HG03520 (cell line): ENCODE results near the gene SMARCA2.

ENCODE experiments used
- ATAC-seq: cut with Tn5 transposase; IDR thresholded peaks from one replicate; pipeline ENCODE4 v1.9.1; 2021; ENCODE audit warnings: mild to moderate bottlenecking, moderate library complexity; ENCODE audit not compliant: unreplicated experiment

The SMARCA2 gene

DNA sequence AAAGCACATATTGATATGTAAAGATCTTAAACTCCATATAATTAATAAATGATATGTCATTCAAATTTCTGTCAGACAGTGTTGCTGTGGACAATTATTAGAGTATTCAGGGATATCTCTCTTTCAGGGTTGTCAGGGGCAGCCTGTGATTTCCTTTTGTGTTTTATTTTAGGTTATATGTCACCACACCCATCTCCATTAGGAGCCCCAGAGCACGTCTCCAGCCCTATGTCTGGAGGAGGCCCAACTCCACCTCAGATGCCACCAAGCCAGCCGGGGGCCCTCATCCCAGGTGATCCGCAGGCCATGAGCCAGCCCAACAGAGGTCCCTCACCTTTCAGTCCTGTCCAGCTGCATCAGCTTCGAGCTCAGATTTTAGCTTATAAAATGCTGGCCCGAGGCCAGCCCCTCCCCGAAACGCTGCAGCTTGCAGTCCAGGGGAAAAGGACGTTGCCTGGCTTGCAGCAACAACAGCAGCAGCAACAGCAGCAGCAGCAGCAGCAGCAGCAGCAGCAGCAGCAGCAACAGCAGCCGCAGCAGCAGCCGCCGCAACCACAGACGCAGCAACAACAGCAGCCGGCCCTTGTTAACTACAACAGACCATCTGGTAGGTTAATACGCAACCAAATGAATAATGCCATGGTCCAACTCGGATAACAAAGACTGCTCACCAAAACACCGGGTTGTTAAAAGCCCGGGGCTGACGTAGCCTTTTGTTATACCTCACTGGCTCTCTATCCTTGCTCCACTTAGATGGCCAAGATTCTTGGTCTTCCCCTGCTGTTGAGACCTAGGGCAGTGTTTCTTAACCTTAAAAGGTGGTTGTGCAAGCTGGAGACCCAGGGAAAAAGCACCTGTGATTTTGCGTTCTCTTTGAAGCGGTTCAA lies 24.4 kb downstream of the SMARCA2 start:
- no peak for ATAC-seq

DNA sequence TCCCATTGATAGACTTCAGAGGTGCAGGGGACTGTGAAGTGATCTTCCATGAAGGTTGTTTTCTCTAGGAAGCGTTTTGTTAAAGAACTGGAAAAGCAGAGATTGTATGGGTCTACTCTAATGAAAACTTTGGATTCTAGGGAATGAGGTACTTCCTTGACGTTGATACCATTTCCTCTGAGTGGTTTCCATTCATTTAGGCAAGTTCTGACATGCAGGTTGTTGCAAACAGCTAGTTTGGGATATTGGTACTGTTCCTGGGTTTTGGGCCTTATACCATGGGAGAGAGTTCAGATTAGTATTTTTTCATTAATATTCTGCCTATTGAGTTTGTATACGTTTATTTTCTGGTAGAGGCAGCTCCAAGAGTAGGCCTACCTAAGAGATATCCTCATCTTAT lies 25.7 kb downstream of the SMARCA2 start:
- ATAC-seq = no peak

DNA sequence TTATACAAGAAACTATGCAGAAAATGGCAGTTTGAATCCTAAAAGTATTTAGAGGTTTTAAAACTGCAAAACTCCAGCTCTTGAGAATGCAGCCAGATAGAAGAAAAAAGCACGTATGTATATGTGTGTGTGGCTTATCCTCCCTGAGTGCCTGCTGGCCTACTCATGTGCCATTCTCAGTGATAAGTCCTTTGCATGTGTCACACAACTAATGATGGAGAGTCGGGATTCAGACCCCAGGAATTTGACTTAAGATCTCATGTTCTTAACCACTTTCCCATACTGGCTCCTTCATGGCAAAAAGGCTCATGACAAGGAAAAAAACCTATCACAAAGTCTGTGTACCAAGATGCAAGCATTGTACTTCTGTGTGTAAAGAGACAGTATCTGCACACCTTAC lies 26.6 kb downstream of the SMARCA2 start:
- ATAC-seq = no peak

DNA sequence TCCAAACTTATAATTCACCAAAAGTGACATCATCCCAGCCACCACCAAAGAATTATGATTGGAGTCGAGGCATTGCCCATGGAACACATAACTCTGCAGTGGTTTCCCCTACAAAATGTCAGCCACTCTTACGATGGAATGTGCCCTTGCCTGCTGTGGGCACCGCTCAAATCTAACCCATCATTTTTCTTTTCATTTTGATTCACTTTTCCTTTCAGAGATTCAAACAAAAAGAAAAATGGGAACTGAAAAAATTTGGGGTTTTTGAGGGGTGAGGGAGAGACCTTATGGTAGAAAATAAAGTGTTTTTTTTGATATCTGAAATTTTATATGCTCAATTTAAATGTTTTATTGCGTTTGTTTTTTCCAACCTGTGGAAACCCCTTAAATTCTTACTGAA lies 28.1 kb downstream of the SMARCA2 start:
- ATAC-seq = peak; percentile 18

DNA sequence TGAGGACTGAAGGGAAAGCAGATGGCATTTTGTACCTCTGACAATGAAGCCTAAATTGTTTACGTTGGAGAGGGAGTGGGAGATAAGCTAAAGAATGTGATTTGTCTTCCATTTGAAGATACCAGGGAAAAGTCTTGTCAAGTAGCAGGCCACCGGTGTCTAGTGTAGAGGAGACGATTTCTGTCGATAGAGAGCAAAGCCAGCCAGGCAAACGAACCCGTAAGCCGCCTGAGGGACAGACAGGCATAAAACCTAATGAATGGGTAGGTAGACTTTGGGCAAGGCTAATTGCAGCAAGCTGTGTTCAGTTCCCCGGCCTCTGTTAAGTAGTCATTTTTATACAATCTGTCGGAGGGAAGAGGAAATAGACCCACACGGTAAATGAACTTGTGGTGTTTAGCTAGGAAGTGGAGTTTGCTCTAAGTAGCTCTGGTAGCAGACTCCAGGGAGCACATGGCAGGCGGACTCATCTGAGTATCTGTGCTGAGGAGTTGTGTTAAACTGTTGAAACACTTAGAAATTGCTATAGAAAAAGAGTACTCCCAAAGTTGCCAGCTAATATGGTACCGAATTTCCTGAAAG lies 28.8 kb downstream of the SMARCA2 start:
- ATAC-seq = peak; percentile 53

DNA sequence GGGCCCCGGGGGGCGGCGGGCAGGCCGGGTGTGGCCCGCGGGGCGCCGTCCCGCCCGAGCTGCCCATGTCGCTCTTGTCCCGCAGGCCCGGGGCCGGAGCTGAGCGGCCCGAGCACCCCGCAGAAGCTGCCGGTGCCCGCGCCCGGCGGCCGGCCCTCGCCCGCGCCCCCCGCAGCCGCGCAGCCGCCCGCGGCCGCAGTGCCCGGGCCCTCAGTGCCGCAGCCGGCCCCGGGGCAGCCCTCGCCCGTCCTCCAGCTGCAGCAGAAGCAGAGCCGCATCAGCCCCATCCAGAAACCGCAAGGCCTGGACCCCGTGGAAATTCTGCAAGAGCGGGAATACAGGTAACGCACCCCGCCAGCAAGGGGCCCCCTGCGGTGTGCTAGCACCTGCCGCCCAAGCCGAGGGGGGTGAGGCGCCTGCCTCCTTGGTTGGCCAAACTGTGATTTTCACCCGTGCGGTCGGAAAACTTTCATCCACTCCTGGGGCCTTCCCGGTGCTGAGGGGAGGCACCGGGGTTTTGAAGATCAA lies 32.1 kb downstream of the SMARCA2 start:
- no peak for ATAC-seq

DNA sequence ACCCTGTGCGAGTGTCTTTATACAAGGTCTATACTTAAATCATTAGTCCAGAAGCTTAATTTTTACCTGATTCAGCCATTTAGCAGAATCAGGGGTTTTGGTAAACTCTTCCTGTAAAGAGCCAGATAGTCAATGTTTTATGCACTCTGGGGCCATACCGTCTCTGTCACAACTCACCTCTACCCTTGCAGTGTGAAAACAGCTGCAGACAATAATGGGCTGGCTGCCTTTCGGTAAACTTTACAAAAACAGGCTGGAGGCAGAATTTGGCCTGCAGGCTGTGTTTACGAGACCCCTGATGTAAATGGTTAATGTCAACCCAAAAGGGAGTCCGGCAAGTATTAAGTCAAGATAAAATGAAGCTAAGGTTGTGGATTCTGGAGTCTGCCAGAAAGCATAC lies 32.8 kb downstream of the SMARCA2 start:
- ATAC-seq = no peak

DNA sequence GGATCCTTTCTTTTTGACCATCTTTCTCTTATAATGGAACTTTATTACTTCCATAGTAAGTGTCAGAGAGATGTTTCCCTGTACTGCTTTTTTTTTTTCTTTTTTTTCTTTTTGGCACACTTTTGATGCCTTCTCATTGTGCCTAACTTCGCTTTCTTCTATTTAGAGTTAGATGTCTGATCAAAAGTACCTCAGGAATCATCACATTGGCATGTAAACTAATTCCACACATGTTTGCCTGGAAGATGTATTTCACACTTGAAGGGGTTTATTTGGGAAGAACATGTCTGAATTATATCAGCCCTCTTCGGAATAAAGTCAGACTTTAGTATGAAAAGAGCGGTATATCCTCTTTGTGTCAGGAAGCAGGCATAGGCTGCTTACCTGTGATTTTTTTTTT lies 35.1 kb downstream of the SMARCA2 start:
- no peak for ATAC-seq

DNA sequence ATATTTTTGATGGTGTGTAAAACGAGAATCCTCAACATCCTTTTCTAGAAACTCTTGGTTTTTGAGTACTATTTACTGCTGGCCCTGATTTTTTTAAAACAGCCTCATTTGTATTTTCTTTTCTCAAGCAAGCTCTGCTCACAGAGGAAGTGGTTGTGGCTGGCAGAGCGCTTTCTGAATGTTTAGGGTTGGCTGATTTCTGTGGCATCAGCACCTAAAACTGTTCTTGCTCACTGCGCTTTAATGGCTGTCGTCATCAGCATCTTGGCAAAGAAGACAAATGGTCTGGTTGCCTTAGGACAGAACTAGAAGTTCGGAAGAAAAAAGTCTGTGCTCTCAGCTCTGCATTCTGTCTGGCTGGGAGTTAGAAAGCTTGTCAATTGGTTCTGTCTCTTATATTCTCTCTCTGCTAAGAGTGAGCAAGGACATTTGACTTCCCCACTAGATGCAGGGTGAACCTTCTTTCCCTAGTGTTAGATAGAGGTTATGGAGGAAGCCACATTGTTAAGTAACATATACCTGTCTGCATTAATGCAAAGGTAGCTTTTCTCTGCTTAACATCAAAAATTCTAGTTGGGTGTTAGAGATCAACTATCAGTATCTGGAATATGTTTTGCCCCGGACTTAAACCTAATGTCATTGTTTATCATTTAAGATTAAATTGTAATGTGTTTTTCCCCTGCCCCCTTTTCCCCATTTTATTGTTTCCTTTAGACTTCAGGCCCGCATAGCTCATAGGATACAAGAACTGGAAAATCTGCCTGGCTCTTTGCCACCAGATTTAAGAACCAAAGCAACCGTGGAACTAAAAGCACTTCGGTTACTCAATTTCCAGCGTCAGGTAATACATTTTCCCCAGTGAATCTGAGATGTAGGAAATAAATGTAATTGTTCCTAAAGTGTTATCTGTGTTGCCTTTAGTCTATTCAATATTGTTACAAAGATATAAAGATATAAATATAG lies 39.0 kb downstream of the SMARCA2 start:
- ATAC-seq = peak; percentile 94

DNA sequence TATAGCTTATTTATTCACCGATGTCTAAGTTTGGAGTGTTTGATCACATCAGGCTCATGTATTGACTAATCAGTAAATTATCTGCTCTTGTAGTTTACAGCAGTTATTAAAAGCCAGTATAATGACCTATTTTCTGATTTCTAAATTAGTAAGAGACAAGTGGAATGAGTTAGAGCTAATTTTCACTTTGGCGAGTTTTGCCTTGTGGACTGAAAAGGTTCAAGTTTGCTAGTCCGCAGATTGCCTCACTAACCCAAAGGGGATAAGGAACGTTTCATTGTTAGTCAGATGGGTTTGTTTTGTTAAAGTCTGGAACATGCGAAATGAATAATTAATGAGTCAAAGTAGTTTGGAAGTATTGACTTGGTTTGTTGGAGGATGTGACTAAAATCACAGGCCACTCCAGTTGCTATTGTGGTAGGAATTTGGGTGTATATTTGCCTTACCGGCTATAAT lies 40.1 kb downstream of the SMARCA2 start:
- ATAC-seq = no peak

DNA sequence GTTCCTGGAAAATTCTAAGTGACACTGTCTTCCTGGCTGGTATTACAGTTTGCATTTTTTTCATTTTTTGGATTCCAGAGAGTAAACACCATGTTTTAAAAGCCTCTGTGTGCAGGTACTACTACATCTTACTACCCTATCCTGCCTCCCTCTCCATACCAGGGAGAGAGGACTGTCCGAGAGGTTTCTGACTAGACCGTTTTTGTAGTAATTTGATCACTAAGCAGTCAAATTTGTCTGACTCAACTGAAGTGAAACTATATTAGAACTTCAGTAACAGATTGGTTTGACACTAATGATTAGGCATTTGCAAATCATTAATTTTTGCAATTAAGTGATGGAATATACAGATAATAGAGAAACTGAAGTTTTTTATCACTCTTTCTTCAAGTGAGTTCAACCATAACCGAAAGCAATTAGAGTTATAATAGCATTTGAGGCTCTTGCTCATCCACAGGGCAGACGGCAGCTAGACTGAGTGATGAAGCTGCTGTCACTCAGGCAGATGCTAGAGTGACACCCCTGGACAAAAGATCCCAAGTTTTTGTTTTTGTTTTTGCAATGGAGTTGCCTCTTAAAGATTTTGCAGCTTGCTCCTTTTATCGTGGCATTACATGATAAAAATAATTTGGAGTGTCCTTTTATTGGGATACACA lies 44.3 kb downstream of the SMARCA2 start:
- ATAC-seq = no peak

DNA sequence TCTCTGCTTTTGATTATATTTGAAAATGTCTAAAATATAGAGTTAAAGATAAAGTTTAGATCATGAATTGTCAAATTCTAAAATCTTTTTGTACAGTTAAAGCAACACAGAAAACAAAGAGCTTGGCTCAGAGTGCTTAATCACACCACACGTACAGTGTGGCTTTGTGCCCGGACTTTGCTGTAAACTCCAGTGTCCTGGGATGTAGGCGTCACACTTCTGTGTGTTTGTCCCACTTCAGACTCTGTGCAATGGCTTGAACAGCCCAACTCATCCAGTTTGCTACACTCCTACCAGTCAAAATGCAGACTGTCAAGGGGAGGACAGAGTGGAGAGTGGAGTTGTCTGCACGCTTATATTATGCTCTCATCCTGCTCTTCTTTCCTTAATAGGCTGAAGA lies 45.3 kb downstream of the SMARCA2 start:
- ATAC-seq = no peak

DNA sequence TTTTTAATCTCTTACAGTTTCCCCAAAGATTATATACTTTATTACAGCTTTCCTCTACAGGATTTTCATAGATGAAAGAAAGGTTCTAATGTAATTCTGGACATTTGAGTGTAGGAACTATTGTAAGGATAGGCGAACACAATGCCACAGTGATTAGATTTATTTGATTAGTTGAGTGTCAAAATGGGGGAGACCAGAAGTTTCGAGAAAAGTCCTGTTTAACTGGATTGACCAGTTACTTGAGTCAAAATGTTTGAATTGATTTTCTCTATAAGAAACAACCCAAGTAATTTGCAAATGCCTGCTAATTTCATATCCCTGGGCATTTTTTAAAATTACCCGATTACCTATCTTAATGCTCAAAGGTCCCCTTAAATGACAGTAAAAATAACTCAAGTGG lies 50.6 kb downstream of the SMARCA2 start:
- ATAC-seq = no peak

DNA sequence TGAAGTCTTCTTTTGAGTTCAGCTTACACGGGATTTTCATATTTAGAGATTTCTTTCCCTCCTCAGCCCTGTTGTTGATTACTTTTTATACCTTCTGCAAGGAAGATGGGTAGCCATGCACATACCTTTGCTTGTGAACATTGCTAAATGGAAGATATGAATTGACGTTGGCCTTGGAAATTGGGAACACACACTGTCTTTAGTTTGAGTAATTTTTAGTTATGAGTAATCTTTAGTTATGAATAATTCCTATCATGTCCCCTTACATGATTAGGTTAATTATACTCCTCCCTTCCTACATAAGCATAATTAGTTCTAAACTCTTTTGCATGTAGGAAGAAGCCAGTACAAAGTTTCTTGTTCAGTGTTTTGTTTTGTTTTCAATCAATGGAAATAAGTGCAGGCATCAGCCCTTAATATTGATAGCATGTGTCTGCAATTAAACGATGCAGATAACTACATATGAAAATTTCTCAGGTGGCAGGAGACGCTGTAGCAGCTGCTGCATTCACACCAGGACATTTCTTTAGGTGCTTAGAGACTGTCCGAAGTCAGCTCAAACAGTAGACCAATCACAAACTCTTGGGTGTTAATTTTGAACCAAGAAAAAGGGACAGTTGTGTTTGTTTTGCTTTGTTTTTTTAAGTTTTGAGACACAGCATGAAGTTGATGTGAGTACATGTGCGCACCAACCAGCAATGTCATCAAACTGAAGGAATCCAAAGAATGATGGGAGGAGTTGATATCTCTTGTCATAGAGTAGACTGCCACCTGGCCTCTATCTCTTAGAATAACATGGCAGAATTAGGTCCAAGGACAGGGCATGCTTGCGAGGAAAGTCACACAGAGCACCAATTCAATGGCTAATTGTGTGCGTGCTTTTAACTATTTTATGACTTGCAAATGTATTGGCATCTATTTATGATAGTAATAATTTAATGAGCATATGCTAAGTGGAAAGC lies 51.4 kb downstream of the SMARCA2 start:
- ATAC-seq = no peak

DNA sequence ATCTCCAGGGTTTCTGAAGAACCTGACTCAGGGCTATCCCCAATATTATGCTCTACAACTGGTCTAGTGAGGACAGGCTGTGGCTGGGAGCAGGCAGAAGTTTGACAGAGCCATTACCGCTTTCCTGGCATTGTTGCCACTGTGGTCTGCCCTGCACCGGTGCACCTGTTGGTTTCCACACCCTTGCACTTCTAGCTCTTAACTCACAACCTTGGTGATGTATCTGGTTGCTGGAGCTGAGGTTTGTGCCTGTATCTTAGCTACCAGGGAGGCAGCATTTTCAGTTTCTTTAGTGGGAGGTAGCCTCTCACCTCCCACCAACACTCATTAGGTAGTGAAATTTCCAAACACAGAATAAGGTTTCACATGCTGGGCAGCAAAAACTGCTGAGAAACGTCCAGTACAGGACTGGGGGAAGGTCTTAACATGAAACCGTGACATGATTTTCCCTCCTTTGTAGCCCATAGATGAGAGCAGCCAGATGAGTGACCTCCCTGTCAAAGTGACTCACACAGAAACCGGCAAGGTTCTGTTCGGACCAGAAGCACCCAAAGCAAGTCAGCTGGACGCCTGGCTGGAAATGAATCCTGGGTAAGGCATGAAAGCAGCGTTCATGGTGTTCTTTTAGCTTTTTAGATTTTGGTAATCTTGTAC lies 57.7 kb downstream of the SMARCA2 start:
- peak; percentile 94 for ATAC-seq

DNA sequence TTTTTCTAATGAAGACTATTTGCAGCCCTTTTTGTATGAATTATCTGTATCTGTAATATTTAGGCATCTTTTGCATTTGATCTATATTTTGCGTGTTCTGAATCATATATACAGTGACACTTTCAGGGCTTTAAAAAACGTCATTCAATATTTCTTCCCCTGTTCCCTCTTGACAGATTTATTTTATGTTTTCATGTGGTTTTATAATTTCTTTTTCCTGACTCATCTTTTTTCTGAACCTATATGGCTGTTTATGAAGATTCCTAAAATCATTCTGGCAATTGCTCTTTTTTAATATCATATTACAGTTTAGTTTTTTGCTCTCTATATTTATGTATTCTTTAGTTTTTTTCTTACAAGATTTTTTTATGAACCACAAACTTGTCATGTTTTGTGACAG lies 67.6 kb downstream of the SMARCA2 start:
- ATAC-seq = no peak

DNA sequence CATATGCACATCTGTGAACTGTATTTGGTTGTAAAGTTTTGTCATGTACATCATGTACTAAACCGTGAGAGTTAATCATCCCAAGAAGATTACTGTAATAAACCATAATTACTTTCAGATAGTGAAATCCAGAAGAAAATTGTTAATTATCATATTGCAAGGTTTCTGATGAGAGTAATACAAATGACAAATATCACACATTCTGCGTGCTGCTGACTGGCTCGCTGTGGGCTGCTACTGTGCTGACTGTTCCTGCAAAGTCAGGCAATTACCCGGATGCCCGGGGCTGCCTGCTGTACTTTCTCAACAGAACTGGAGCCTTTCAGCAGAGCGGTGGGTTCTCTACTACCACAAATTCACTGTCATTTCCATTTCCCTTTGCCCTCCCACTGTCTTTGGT lies 68.3 kb downstream of the SMARCA2 start:
- ATAC-seq = no peak

DNA sequence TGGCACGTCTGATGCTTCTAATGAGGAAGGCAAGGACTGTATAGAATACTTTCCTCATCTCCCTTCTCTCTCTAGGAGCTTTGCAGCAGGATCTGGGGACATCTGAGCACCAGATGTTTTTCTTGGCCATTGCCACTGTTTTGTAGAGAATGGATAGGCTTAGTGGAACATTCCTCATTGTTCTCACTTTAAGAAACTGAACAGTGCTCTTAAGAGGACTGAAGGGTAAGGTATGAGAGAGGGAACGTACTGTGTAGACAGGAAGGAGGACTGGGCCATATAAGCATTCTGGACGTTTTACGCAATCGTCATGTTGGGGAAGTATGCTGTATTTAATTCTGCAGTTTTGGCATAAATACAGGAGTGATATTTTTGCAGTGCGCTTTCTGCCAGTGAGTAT lies 70.6 kb downstream of the SMARCA2 start:
- no peak for ATAC-seq

DNA sequence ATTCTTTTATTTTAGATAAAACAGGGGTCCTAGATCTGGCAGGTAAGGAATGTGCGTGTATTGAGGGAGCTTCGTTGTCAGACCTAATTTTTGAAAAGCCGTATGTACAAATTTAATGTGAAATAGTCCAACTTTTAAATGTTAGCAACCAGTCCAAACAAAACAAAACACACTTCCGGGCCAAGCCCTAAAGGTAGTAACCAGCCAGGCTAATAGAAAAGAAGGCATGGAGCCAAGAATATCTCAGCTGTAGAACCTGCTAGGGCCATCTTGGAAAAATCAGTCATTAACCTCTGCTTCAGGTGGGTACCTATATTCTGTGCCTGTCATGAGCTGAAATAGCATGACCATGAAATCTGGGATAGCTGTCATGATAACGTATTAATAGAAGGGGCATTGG lies 71.0 kb downstream of the SMARCA2 start:
- no peak for ATAC-seq
